Gastrocnemius medialis (tissue), 4 donors: ENCODE results near the gene ZBTB6.

ENCODE experiments used
- POLR2A ChIP-seq, 2 donors: fragments of 450-650 bp; IDR thresholded peaks; one replicate each; pipeline ENCODE4 v1.6.1; 2017; ENCODE audit warnings: antibody characterized with exemption in 2 of 2, mild to moderate bottlenecking in 2 of 2, moderate library complexity in 2 of 2
- TF ChIP-seq, protein P1 (sequence below), 5 experiments: fragments of 450-650 bp in 3 of 5; fragments of 200-600 bp in 2 of 5; sonication (generic) in 2 of 5; IDR thresholded peaks in 4 of 5; conservative IDR thresholded peaks in 1 of 5; 1 replicate in 4 of 5; 2 replicates in 1 of 5; pipeline ENCODE4 v1.5.1; 2016 to 2019; ENCODE audit warnings: antibody characterized with exemption in 5 of 5, mild to moderate bottlenecking in 3 of 5, moderate library complexity in 3 of 5

DNA sequence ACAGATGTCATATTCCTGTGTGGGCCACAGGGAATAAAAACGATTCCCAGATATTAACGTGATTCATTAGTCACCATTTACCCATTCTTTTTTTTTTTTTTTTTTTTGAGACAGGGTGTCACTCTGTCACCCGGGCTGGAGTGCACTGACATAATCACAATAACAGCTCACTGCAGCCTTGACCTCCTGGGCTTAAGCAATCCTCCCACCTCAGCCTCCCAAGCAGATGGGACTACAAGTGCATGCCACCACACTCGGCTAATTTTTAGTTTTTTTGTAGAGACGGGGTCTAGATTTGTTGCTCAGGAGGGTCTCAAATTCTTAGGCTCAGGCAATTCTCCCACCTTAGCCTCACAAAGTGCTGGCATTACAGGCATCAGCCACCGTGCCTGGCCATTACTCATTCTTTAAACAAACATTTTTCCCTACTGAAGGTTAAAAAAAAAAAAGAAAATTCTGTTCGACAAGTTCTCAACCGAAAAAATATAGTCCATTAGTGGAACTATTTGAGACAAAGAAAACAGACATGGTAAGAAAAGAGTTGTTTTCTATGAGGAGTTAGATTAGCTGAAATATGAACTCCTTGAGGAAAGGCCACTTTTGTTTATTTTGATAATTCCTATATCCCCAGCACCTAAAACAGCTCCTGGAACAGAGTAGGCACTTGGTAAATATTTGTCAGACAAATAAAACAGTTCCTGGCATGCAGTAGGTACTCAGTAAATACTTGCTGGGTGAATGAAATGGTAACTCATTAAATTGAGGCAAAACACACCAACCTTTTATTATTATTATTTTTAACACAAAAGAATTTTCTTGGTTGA is 52.6 kb downstream of the ZBTB6 start:
- no peak for TF ChIP-seq POLR2A (IDR thresholded peaks at IDR 0.05)
- TF ChIP-seq, protein P1, sequence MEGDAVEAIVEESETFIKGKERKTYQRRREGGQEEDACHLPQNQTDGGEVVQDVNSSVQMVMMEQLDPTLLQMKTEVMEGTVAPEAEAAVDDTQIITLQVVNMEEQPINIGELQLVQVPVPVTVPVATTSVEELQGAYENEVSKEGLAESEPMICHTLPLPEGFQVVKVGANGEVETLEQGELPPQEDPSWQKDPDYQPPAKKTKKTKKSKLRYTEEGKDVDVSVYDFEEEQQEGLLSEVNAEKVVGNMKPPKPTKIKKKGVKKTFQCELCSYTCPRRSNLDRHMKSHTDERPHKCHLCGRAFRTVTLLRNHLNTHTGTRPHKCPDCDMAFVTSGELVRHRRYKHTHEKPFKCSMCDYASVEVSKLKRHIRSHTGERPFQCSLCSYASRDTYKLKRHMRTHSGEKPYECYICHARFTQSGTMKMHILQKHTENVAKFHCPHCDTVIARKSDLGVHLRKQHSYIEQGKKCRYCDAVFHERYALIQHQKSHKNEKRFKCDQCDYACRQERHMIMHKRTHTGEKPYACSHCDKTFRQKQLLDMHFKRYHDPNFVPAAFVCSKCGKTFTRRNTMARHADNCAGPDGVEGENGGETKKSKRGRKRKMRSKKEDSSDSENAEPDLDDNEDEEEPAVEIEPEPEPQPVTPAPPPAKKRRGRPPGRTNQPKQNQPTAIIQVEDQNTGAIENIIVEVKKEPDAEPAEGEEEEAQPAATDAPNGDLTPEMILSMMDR (IDR thresholded peaks at IDR 0.05 in 4 of 5, conservative IDR thresholded peaks at IDR 0.05 in 1 of 5): no peak
